Anterior cingulate cortex (tissue), 58 donors: ENCODE measurements around the gene POU6F2.
"Not testable (repeated sequence)": the region's sequence is repeated elsewhere in the genome, so short reads cannot be mapped to it uniquely, and the experiment has no call there.

Experiments used
- DNase-seq, 58 donors: peaks; one replicate each; lab custom pipeline; 2025; lab: John Stamatoyannopoulos, UW

Gene POU6F2

DNA sequence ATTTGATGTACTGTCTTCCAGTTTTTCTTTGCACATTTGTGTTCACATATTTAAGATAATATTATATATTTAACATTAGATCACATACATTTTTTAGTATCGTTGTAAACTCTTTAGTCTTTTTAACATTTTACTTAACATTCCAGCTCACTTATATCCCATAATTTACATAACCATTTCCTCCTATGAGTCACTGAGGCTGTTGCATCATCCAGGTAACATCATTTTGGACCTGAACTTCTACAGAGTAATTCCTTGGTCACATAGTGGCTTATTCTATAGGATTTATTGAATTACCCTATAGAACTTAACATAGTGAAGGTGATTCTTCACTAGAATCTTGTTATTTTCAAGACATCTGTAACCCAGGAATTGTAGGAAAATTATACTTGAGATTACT is 194.4 kb downstream of the POU6F2 start:
- DNase-seq = no peak

DNA sequence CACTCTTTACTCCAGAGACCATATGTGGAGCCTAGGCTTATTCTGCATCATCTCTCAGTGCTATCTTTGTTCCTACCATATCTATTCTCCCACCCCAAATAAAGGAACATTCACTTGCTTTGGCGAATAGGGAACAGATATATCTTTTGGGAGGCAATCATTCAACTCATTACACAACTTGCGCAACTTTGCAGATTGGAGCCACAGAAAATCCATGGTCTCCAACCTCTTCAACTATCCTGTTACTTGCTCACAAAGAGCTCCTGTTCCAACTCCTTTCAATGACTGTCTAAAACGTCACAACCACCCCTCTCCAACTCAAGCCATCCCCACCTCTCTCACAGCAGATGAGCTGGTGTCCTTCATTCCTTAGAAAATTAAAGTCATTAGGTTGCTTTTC is 203.7 kb downstream of the POU6F2 start:
- DNase-seq = no peak

GRCh38 chr7:39183796-39184195 is 206.1 kb downstream of the POU6F2 start:
- DNase-seq = no peak

GRCh38 chr7:39184391-39184790 is 206.7 kb downstream of the POU6F2 start:
- DNase-seq = no peak

- DNase-seq = no peak
Observed at GRCh38 chr7:39186131-39186530, 208.4 kb downstream of the POU6F2 start.

GRCh38 chr7:39186671-39187070 is 209.0 kb downstream of the POU6F2 start:
- DNase-seq = no peak

DNA sequence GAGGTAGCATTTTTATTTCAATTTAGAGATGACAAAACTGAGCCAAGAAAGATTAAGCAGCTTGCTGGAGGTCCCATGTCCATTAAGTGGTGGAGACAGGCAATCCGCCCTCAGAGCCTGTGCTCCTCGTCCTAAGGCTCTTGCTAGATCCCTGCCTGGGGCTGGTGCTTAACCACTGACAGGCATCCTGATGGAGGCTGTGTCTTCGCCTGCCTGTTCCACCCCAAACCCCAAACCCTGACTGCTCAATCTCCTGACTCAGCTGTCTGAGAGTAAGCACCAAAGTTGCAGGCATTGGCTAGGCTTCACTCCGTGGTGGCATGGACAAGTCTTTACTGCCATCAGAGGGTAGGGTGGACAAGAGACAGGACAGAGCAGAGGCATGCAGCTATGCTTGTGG is 209.4 kb downstream of the POU6F2 start:
- DNase-seq = no peak

DNA sequence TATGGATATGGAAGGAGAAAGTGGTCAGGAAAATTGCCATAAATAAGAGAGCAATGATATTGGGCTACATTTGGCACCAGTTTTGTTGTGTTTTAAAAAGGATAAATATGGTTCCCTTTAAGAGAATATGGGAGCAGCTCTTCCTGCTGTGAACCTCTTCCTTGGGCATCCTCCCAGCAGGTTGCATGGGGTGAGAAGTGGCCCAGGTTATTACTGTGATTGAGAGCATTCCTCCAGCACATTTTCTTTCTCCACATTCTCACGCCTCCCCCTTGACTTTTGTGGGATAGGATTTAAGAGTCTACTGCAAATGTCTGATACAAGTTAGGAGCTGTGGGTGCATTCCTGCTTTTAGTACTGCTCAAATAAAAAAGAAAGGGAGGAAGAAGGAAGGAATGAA is 214.8 kb downstream of the POU6F2 start:
- no peak for DNase-seq

DNA sequence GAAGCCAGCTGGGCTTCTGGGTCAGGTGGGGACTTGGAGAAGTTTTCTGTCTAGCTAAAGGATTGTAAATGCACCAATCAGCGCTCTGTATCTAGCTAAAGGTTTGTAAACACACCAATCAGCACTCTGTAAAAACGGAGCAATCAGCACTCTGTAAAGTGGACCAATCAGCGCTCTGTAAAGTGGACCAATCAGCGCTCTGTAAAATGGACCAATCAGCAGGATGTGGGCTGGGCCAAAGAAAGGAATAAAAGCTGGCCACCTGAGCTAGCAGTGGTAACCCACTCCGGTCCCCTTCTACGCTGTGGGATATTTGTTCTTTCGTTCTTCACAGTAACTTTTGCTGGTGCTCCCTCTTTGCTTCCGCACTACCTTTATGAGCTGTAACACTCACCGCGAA is 216.7 kb downstream of the POU6F2 start:
- not testable (repeated sequence) for DNase-seq

GRCh38 chr7:39195967-39196366 is 218.3 kb downstream of the POU6F2 start:
- DNase-seq = no peak

- DNase-seq = no peak
Observed at GRCh38 chr7:39197831-39198230, 220.1 kb downstream of the POU6F2 start.

DNA sequence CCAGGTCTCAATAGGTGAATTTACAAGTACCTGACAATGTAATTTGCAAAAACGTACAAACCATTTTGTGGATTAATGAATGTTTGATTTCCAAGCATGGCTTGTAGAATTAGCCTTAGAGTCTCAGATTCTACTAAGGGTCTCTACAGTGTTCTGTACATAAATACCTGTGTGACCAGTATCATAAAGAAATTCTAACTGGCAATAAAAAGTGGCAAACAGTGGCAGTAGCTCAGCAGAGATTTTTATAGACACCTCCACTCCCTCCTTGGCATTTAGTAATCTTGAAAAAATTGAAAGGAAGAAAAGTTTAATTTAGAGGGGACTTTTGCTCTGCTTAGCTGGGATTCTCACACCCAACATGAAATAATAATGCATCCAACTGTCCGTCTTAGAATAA is 220.8 kb downstream of the POU6F2 start:
- DNase-seq = no peak

- no peak for DNase-seq
Observed at GRCh38 chr7:39199006-39199405, 221.3 kb downstream of the POU6F2 start.

GRCh38 chr7:39199951-39200350 is 222.2 kb downstream of the POU6F2 start:
- no peak for DNase-seq

DNA sequence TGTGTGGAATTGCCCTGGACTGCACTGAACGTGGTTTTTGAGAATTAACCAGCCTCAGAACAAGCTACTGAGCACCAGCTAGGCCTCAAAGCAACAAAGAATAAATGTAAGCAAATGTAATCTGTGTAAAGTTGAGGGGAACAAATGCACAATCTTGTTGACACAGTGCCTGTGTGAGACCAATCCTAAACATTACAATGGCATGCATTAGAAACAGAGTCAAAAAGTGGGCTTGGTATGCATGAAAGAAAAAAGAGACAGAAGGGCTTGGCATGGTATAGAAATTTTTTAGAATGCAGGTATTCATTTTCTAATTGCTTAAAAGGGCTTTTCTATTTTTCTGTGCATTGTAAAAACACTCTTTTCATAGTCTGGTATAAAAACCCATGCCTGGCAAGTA is 224.3 kb downstream of the POU6F2 start:
- DNase-seq = no peak

DNA sequence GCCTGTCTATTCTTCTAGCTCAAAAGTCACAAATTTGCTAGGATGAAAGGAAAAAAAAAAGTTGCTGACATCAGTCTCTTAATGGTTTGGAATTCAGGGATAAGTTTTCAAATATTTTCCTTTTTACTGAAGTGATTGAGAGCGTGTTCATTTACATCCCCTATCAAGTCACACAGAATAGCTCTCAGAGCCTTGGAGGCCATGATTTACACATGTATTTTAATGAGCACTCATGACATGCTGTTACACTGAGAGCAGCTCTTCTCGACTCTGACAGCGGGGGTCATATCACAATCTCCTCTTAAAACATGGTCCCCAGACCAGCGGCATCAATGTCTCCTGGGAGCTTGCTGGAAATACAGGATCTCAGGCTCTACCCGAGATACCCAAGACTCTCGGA is 232.7 kb downstream of the POU6F2 start:
- DNase-seq = no peak

- DNase-seq = no peak
Observed at GRCh38 chr7:39211581-39211980, 233.9 kb downstream of the POU6F2 start.

DNA sequence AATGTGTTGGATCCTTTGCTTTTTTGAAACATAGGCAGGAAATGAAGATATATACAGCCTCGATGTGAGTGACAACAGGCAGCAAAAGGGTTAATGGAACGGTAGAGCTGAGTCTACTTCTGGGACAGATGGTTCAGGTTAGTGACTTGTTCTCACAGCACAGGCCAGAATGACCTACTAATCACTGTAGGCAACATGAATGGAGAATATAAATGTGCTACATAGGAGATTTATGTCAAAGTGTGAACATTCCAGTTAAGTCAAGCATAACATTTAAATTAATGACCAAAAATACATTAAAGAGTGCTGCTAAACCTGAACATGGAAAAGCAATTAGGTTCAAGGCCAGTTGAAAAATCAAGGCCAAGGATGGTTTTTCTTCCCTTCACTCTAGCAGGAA is 235.2 kb downstream of the POU6F2 start:
- DNase-seq = no peak

DNA sequence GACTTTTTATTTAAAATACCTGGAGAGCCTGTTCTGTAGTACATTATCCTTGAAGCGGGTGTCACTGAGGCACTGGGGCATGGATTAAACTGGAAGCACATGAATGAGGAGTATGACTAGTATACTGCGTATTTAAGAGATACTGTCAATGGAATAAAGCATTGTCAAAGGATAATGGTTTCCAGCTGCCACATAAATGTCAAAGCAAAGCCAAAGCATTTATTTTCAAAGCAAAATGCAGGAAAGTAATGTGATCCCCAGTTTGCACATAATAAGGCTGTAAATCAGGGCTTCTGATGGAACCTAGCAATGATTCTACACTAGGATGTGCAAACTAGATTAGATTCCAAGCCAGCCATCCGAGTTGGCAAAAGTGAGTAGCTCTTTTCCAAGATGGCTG is 240.1 kb downstream of the POU6F2 start:
- DNase-seq = no peak

GRCh38 chr7:39219869-39220268 is 242.2 kb downstream of the POU6F2 start:
- no peak for DNase-seq

GRCh38 chr7:39221901-39222300 is 244.2 kb downstream of the POU6F2 start:
- DNase-seq = no peak

- DNase-seq = no peak
Observed at GRCh38 chr7:39228946-39229345, 251.2 kb downstream of the POU6F2 start.

GRCh38 chr7:39233851-39234529 is 256.3 kb downstream of the POU6F2 start:
- DNase-seq = no peak
